Suprapubic skin (tissue), 4 donors: ENCODE measurements around the gene LMTK2.

Experiments used
- CTCF ChIP-seq, 2 donors: fragments of 200-600 bp in 1 of 2; fragments of 450-650 bp in 1 of 2; sonication (generic) in 1 of 2; IDR thresholded peaks; one replicate each; pipeline ENCODE4 v1.5.1; 2016 to 2019; ENCODE audit warnings: antibody characterized with exemption in 2 of 2, mild to moderate bottlenecking in 1 of 2, moderate library complexity in 1 of 2
- EP300 ChIP-seq: sonication (generic); formaldehyde crosslinking; IDR thresholded peaks from one replicate; pipeline ENCODE4 v1.6.1; 2017; ENCODE audit warnings: antibody characterized with exemption
- POLR2A ChIP-seq, 2 donors: fragments of 450-650 bp; IDR thresholded peaks; one replicate each; pipeline ENCODE4 v1.6.1; 2017; ENCODE audit warnings: antibody characterized with exemption in 2 of 2, mild to moderate bottlenecking in 2 of 2, moderate library complexity in 2 of 2
- POLR2AphosphoS5 ChIP-seq, 3 donors: sonication (generic); formaldehyde crosslinking; IDR thresholded peaks; one replicate each; pipeline ENCODE4 v1.6.1; 2017; ENCODE audit warnings: antibody characterized with exemption in 3 of 3

DNA sequence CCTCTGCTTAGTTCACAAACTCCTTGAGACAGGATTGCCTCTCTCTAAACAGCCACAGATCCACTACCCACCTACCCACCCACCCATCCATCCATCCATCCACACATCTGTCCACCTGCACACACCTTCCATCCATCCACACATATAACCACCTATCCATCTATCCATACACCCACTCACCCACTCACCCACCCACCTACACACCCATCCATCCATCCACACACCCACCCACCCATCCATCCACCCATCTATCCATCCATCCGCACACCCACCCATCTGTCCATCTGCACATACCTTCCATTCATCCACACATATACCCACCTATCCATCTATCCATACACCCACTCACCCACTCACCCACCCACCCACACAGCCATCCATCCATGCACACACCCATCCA is 135.7 kb downstream of the LMTK2 start:
- TF ChIP-seq EP300 = no peak
- no peak for TF ChIP-seq CTCF (IDR thresholded peaks at IDR 0.05)
- TF ChIP-seq POLR2A (IDR thresholded peaks at IDR 0.05) = no peak
- no peak for TF ChIP-seq POLR2AphosphoS5 (IDR thresholded peaks at IDR 0.05)
